ENCODE data around the gene LAD1. TPM values are rescaled to one million over a fixed set of nuclear protein-coding genes. Genes with fewer than 3 reads are reported as not detected.

LAD1 gene
- total RNA-seq, 1 experiment from 2014 or later: 30.1 TPM

DNA sequence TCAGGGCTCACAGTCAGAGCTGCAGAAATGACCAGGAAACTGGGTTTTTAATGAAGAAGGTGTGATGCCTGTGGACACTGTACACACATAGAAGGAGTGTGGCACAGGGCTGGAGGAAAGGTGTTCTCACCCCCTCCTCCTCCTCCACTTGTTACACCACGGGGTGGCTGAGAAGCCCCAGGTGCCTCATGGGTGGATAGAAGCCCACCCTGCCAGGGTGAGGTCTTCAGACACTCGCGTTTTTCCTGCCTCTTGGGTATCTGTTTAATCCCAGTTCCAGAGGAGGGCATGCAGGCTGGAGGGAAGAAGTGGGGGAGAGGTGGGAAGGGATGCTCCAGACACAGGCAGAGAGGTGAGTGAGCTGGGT, 9.7 kb upstream of the LAD1 start:
- no peaks in the 10 kb centered on the region for H3K79me2 ChIP-seq (ENCODE audit: insufficient read depth, low read length)
- TF ChIP-seq, protein P1, sequence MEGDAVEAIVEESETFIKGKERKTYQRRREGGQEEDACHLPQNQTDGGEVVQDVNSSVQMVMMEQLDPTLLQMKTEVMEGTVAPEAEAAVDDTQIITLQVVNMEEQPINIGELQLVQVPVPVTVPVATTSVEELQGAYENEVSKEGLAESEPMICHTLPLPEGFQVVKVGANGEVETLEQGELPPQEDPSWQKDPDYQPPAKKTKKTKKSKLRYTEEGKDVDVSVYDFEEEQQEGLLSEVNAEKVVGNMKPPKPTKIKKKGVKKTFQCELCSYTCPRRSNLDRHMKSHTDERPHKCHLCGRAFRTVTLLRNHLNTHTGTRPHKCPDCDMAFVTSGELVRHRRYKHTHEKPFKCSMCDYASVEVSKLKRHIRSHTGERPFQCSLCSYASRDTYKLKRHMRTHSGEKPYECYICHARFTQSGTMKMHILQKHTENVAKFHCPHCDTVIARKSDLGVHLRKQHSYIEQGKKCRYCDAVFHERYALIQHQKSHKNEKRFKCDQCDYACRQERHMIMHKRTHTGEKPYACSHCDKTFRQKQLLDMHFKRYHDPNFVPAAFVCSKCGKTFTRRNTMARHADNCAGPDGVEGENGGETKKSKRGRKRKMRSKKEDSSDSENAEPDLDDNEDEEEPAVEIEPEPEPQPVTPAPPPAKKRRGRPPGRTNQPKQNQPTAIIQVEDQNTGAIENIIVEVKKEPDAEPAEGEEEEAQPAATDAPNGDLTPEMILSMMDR (conservative IDR thresholded peaks at IDR 0.05): no peak
- WGBS (ENCODE audit: extremely low coverage, insufficient read length, low lambda C conversion rate): no CpG with 5 or more reads among the region's 3 CpGs

More for the DNA sequence above, 9.7 kb upstream of the LAD1 start:
- no peaks in the 10 kb centered on the region; a peak in 1 of 5 replicates for H3K9me3 Mint-ChIP-seq
- Histone ChIP-seq H3K9ac (ENCODE audit: extremely low read depth, insufficient read length, low read length) (no peak overlapping the region), H3K4ac (ENCODE audit: low read depth, low read length) (no peak overlapping the region), H2BK15ac (ENCODE audit: low read depth, low read length) (no peak overlapping the region), H4K8ac (replicated peaks; ENCODE audit: insufficient read length, low read depth, low read length) (no peak overlapping the region), H2AFZ (ENCODE audit: low read length) (no peak overlapping the region), H2BK20ac (ENCODE audit: low read depth, low read length, poor library complexity, severe bottlenecking) (no peak overlapping the region), H4K5ac (ENCODE audit: insufficient read length, low read depth, low read length) (no peak overlapping the region), H3K9me3 (ENCODE audit: control insufficient read depth, low read depth, low read length) (no peaks in the 10 kb centered on the region), H2AK5ac (ENCODE audit: insufficient read length, low read length) (no peak overlapping the region), H3K23me2 (ENCODE audit: insufficient read length, low read depth, low read length, poor library complexity, severe bottlenecking) (no peaks in the 10 kb centered on the region), H2BK12ac (ENCODE audit: insufficient read length, low read depth, low read length) (no peak overlapping the region), H3K56ac (ENCODE audit: insufficient read length, low read depth, low read length) (no peak overlapping the region), H3T11ph (ENCODE audit: low read length) (no peak overlapping the region), H3K27ac (ENCODE audit: insufficient read length, low read depth, low read length) (no peak overlapping the region), H3K27me3 (ENCODE audit: insufficient read depth, low read length) (no peaks in the 10 kb centered on the region), H3K14ac (ENCODE audit: insufficient read depth, low read length) (no peak overlapping the region), H4K91ac (ENCODE audit: insufficient read length, low read depth, low read length) (no peak overlapping the region), H3K4me2 (ENCODE audit: insufficient read depth, insufficient read length, low read length) (no peak overlapping the region), H3K23ac (ENCODE audit: insufficient read length, low read depth, low read length) (no peak overlapping the region), H3K4me1 (ENCODE audit: insufficient read depth, low read length) (no peaks in the 10 kb centered on the region), H3K18ac (ENCODE audit: insufficient read length, low read depth, low read length) (no peak overlapping the region), H4K20me1 (ENCODE audit: control insufficient read depth, insufficient read depth, insufficient read length) (no peaks in the 10 kb centered on the region), H2BK5ac (ENCODE audit: insufficient read length, low read length) (no peak overlapping the region), H3K79me1 (ENCODE audit: insufficient read depth, low read depth, low read length, poor library complexity, severe bottlenecking) (no peaks in the 10 kb centered on the region), H2BK120ac (ENCODE audit: low read depth, low read length, poor library complexity, severe bottlenecking) (no peak overlapping the region)
- no peak overlapping the region for H3K27ac Mint-ChIP-seq
- no peak overlapping the region for H3K4me3 Mint-ChIP-seq
- H3K36me3 Mint-ChIP-seq (ENCODE audit: insufficient read depth in 1 of 3, low read depth in 3 of 3): no peaks in the 10 kb centered on the region; a peak in 1 of 7 replicates
- H3K4me1 Mint-ChIP-seq: peaks cover 8 to 12% of the 10 kb centered on the region in 2 experiments
- H3K27me3 Mint-ChIP-seq (ENCODE audit: low read depth): peaks cover 8% of the 10 kb centered on the region
- DNase-seq: no peak
